ENCODE results near the gene NPW.

- TF ChIP-seq CTCF (IDR thresholded peaks at IDR 0.05) (no peak), POLR2A (IDR thresholded peaks at IDR 0.05) (no peak)
Measured at GRCh38 chr16:1987198-1987597, 32.4 kb upstream of the NPW start.

All from adrenal gland (tissue), 5 donors.